ENCODE results near the gene RHBDL3. TPM values are rescaled to one million over a fixed set of nuclear protein-coding genes. Genes with fewer than 3 reads are reported as not detected.

The RHBDL3 gene
- total and polyA plus RNA-seq, 4 donors = 0.14 to 0.51 (median 0.25) TPM

DNA sequence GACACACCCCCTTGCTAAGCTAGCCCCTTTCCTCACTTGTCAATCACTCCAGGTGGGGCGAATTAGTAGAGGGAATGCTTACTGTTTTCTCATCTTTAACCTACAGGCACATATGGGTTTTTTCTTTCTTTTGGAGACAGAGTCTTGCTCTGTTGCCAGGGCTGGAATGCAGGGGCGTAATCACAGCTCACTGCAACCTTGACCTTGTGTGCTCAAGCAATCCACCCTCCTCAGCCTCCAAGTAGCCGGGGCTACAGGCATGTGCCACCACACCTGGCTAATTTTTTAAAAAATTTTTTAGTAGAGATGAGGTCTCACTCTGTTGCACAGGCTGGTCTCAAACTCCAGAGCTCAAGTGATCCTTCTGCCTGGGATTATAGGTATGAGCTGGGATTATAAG lies 38.7 kb upstream of the RHBDL3 start:
- H3K27ac ChIP-seq (ENCODE audit: low read depth in 1 of 2, low read length in 1 of 2) = no peak overlapping the region
- DNase-seq = no peak
- no peak overlapping the region for H3K9ac ChIP-seq (ENCODE audit: insufficient read depth in 1 of 2, low read length in 2 of 2)
- WGBS, 2 donors = 85 to 92% methylated on average over 3 of the region's 3 CpGs
- H3K9me3 ChIP-seq (ENCODE audit: control insufficient read depth in 4 of 4, insufficient read depth in 3 of 4, low read length in 3 of 4) = no peaks in the 10 kb centered on the region
- TF ChIP-seq, protein P1, sequence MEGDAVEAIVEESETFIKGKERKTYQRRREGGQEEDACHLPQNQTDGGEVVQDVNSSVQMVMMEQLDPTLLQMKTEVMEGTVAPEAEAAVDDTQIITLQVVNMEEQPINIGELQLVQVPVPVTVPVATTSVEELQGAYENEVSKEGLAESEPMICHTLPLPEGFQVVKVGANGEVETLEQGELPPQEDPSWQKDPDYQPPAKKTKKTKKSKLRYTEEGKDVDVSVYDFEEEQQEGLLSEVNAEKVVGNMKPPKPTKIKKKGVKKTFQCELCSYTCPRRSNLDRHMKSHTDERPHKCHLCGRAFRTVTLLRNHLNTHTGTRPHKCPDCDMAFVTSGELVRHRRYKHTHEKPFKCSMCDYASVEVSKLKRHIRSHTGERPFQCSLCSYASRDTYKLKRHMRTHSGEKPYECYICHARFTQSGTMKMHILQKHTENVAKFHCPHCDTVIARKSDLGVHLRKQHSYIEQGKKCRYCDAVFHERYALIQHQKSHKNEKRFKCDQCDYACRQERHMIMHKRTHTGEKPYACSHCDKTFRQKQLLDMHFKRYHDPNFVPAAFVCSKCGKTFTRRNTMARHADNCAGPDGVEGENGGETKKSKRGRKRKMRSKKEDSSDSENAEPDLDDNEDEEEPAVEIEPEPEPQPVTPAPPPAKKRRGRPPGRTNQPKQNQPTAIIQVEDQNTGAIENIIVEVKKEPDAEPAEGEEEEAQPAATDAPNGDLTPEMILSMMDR (IDR thresholded peaks at IDR 0.05; ENCODE audit: control extremely low read depth, extremely low read depth) = no peak
- H3K27me3 ChIP-seq (ENCODE audit: control insufficient read depth in 3 of 3, insufficient read depth in 3 of 3, low read length in 2 of 3) = no peaks in the 10 kb centered on the region
- ATAC-seq (ENCODE audit: insufficient read depth, low FRiP score) = no peak
- H3K4me1 ChIP-seq (ENCODE audit: control insufficient read depth in 5 of 5, insufficient read depth in 5 of 5, low read length in 5 of 5) = peaks cover 0 to 7% (median 0%) of the 10 kb centered on the region in 5 donors
- H3K36me3 ChIP-seq (ENCODE audit: control insufficient read depth in 4 of 4, insufficient read depth in 4 of 4, low read length in 4 of 4) = peaks cover 0 to 7% (median 6%) of the 10 kb centered on the region in 4 donors
- H3K4me3 ChIP-seq = no peak overlapping the region

DNA sequence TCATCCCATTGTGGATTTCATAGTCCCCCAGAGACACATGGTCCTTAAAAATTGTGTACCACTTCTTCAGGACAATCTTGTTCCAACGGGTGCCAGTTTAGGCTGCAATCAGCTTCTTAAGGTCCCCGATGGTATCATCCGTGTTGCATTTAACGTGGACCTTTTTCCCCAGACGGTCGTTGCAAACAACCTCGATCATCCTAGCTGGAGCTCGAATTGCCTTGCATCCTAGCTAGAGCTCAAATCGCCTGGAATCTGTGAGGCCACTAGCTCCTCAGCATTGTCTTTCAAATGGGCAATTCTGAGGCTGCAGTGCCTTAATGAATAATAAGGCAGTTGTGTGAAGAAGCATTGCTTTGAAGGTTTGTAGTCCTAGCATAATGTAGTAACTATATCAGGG lies 37.7 kb upstream of the RHBDL3 start:
- WGBS, 2 donors = 83 to 90% methylated on average over 9 of the region's 9 CpGs
- peaks cover 0 to 7% (median 6%) of the 10 kb centered on the region in 4 donors for H3K36me3 ChIP-seq (ENCODE audit: control insufficient read depth in 4 of 4, insufficient read depth in 4 of 4, low read length in 4 of 4)
- no peak overlapping the region for H3K4me3 ChIP-seq
- DNase-seq (no peak), ATAC-seq (ENCODE audit: insufficient read depth, low FRiP score) (no peak)
- no peaks in the 10 kb centered on the region for H3K27me3 ChIP-seq (ENCODE audit: control insufficient read depth in 3 of 3, insufficient read depth in 3 of 3, low read length in 2 of 3)
- no peak overlapping the region for H3K9ac ChIP-seq (ENCODE audit: insufficient read depth in 1 of 2, low read length in 2 of 2)
- H3K27ac ChIP-seq (ENCODE audit: low read depth in 1 of 2, low read length in 1 of 2) = no peak overlapping the region
- H3K4me1 ChIP-seq (ENCODE audit: control insufficient read depth in 5 of 5, insufficient read depth in 5 of 5, low read length in 5 of 5) = peaks cover 0 to 7% (median 0%) of the 10 kb centered on the region in 5 donors
- TF ChIP-seq, protein P1 (IDR thresholded peaks at IDR 0.05; ENCODE audit: control extremely low read depth, extremely low read depth) = no peak
- H3K9me3 ChIP-seq (ENCODE audit: control insufficient read depth in 4 of 4, insufficient read depth in 3 of 4, low read length in 3 of 4) = no peaks in the 10 kb centered on the region

DNA sequence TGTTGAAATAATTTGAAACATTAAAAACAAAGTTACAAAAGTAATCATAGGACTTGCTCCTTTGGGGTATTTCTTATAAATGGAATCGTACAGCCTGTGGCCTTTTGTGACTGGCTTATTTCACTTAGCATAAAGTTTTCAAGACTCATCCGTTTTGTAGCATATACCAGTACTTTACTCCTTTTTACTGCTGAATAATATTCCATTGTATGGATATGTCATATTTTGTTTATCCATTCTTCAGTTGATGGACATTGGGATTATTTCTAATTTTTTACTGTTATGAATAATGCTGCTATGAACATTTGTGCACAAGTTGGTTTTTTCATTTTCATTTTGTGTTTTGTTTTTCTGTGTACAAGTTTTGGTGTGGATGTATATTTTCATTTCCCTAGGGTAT lies 30.0 kb upstream of the RHBDL3 start:
- no peaks in the 10 kb centered on the region for H3K9me3 ChIP-seq (ENCODE audit: control insufficient read depth in 4 of 4, insufficient read depth in 3 of 4, low read length in 3 of 4)
- no peak overlapping the region for H3K9ac ChIP-seq (ENCODE audit: insufficient read depth in 1 of 2, low read length in 2 of 2)
- H3K27me3 ChIP-seq (ENCODE audit: control insufficient read depth in 3 of 3, insufficient read depth in 3 of 3, low read length in 2 of 3) = no peaks in the 10 kb centered on the region
- no peak overlapping the region for H3K4me3 ChIP-seq
- 76 to 96% methylated on average over 2 of the region's 2 CpGs for WGBS, 2 donors
- no peaks in the 10 kb centered on the region for H3K4me1 ChIP-seq (ENCODE audit: control insufficient read depth in 5 of 5, insufficient read depth in 5 of 5, low read length in 5 of 5)
- DNase-seq (no peak), ATAC-seq (ENCODE audit: insufficient read depth, low FRiP score) (no peak)
- no peaks in the 10 kb centered on the region for H3K36me3 ChIP-seq (ENCODE audit: control insufficient read depth in 4 of 4, insufficient read depth in 4 of 4, low read length in 4 of 4)
- no peak overlapping the region for H3K27ac ChIP-seq (ENCODE audit: low read depth in 1 of 2, low read length in 1 of 2)
- TF ChIP-seq, protein P1 (IDR thresholded peaks at IDR 0.05; ENCODE audit: control extremely low read depth, extremely low read depth) = no peak

- H3K9me3 ChIP-seq (ENCODE audit: control insufficient read depth in 4 of 4, insufficient read depth in 3 of 4, low read length in 3 of 4) = no peaks in the 10 kb centered on the region
- H3K27ac ChIP-seq (ENCODE audit: low read depth in 1 of 2, low read length in 1 of 2) = no peak overlapping the region
- ATAC-seq (ENCODE audit: insufficient read depth, low FRiP score) = no peak
- TF ChIP-seq, protein P1 (IDR thresholded peaks at IDR 0.05; ENCODE audit: control extremely low read depth, extremely low read depth) = no peak
- no peaks in the 10 kb centered on the region for H3K36me3 ChIP-seq (ENCODE audit: control insufficient read depth in 4 of 4, insufficient read depth in 4 of 4, low read length in 4 of 4)
- no peak for DNase-seq
- H3K27me3 ChIP-seq (ENCODE audit: control insufficient read depth in 3 of 3, insufficient read depth in 3 of 3, low read length in 2 of 3) = no peaks in the 10 kb centered on the region
- WGBS, 2 donors = 38 to 71% methylated on average over 2 of the region's 2 CpGs
- H3K9ac ChIP-seq (ENCODE audit: insufficient read depth in 1 of 2, low read length in 2 of 2) = no peak overlapping the region
- H3K4me1 ChIP-seq (ENCODE audit: control insufficient read depth in 5 of 5, insufficient read depth in 5 of 5, low read length in 5 of 5) = peaks cover 0 to 6% (median 4%) of the 10 kb centered on the region in 5 donors
- H3K4me3 ChIP-seq = no peak overlapping the region
Observed at GRCh38 chr17:32239456-32239855, 26.2 kb upstream of the RHBDL3 start.
